Measurements from ENCODE around the gene PRDM1. TPM values are rescaled to one million over a fixed set of nuclear protein-coding genes. Genes with fewer than 3 reads are reported as not detected.

The PRDM1 gene
- total and polyA plus RNA-seq, 8 donors = 5.5 to 11.1 (median 8.8) TPM

GRCh38 chr6:106076139-106076538, 10.0 kb upstream of the PRDM1 start:
- H3K36me3 ChIP-seq = no peaks in the 10 kb centered on the region
- no peak overlapping the region for H3K27ac ChIP-seq
- H3K4me1 ChIP-seq = no peaks in the 10 kb centered on the region
- H3K9me3 ChIP-seq = no peaks in the 10 kb centered on the region
- intact Hi-C loops (cut with DNase I) = no loop called here
- H3K27me3 ChIP-seq = peaks cover 0 to 2% of the 10 kb centered on the region in 2 donors
- DNase-seq (no peak), ATAC-seq (no peak)
- TF ChIP-seq CTCF (IDR thresholded peaks at IDR 0.05) = no peak
- no peak overlapping the region for H3K4me3 ChIP-seq

- no peak overlapping the region for H3K27ac ChIP-seq
- H3K36me3 ChIP-seq = no peaks in the 10 kb centered on the region
- no peaks in the 10 kb centered on the region for H3K9me3 ChIP-seq
- DNase-seq (no peak), ATAC-seq (no peak)
- no peak overlapping the region for H3K4me3 ChIP-seq
- intact Hi-C loops (cut with DNase I) = no loop called here
- no peaks in the 10 kb centered on the region for H3K4me1 ChIP-seq
- TF ChIP-seq CTCF (IDR thresholded peaks at IDR 0.05) = no peak
- peaks cover 0 to 6% of the 10 kb centered on the region in 2 donors for H3K27me3 ChIP-seq
These were observed 9.0 kb upstream of the PRDM1 start for GRCh38 chr6:106077170-106077569.

GRCh38 chr6:106077881-106078280, 8.3 kb upstream of the PRDM1 start:
- no peak for ATAC-seq

GRCh38 chr6:106079961-106080762, 6.0 kb upstream of the PRDM1 start:
- no peak for DNase-seq
- peaks cover 0 to 16% of the 10 kb centered on the region in 2 donors for H3K4me1 ChIP-seq
- H3K9me3 ChIP-seq = no peaks in the 10 kb centered on the region
- no peak overlapping the region for H3K4me3 ChIP-seq
- no peak for TF ChIP-seq CTCF (IDR thresholded peaks at IDR 0.05)
- ATAC-seq = no peak
- peaks cover 0 to 6% of the 10 kb centered on the region in 2 donors for H3K27me3 ChIP-seq
- intact Hi-C loops (cut with DNase I) = loop anchor here in 1 of 2 donors (10.0 kb wide), 1 partner anchor 85 kb away; no protein-coding TSS in a partner anchor
- H3K27ac ChIP-seq = no peak overlapping the region
- H3K36me3 ChIP-seq = no peaks in the 10 kb centered on the region

More at GRCh38 chr6:106077881-106078280, 8.3 kb upstream of the PRDM1 start:
- H3K4me3 ChIP-seq = no peak overlapping the region
- DNase-seq = no peak
- no peak overlapping the region for H3K27ac ChIP-seq
- H3K9me3 ChIP-seq = no peaks in the 10 kb centered on the region
- peaks cover 0 to 6% of the 10 kb centered on the region in 2 donors for H3K27me3 ChIP-seq
- no peaks in the 10 kb centered on the region for H3K4me1 ChIP-seq
- TF ChIP-seq CTCF (IDR thresholded peaks at IDR 0.05) = no peak
- intact Hi-C loops (cut with DNase I) = no loop called here
- no peaks in the 10 kb centered on the region for H3K36me3 ChIP-seq

GRCh38 chr6:106080763-106081095, 5.4 kb upstream of the PRDM1 start:
- no peak overlapping the region for H3K27ac ChIP-seq
- no peaks in the 10 kb centered on the region for H3K36me3 ChIP-seq
- no peaks in the 10 kb centered on the region for H3K9me3 ChIP-seq
- DNase-seq (no peak), ATAC-seq (no peak)
- intact Hi-C loops (cut with DNase I) = loop anchor here in 1 of 2 donors (10.0 kb wide), 1 partner anchor 86 kb away; no protein-coding TSS in a partner anchor
- peaks cover 0 to 6% of the 10 kb centered on the region in 2 donors for H3K27me3 ChIP-seq
- no peak overlapping the region for H3K4me3 ChIP-seq
- peaks cover 0 to 22% of the 10 kb centered on the region in 2 donors for H3K4me1 ChIP-seq
- TF ChIP-seq CTCF (IDR thresholded peaks at IDR 0.05) = no peak

Measured in left lung (tissue), 10 donors.